ENCODE measurements around the gene SUPT16H.

DNA sequence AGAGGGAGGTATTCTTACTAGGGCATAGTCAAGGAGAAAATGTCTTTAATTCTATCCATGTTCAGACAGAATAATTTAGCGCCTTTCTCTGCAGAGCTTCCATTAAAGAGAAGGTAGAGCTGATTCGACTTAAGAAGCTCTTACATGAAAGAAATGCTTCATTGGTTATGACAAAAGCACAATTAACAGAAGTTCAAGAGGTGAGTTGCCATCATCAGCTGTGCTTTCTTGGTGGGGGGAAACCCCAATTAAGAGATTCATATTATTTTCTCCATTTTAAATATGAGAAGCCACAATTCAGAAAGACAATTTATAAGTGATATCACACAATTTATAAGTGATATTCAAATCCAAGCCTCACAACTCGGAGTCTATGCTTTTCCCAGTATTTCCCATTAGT is 76.2 kb downstream of the SUPT16H start:
- TF ChIP-seq POLR2AphosphoS5 (IDR thresholded peaks at IDR 0.05; ENCODE audit: borderline replicate concordance, low read depth, low read length) (no peak), EZH2 (IDR thresholded peaks at IDR 0.05) (no peak), FOXP2 (optimal IDR thresholded peaks at IDR 0.05; ENCODE audit: control extremely low read depth, extremely low read length, insufficient read depth) (no peak)
